GM21717 (cell line): ENCODE measurements around the gene SLC35F1.
"Not testable (repeated sequence)": the region's sequence is repeated elsewhere in the genome, so short reads cannot be mapped to it uniquely, and the experiment has no call there.

Experiments
- ATAC-seq: cut with Tn5 transposase; IDR thresholded peaks from one replicate; pipeline ENCODE4 v1.9.1; 2021; ENCODE audit warnings: mild to moderate bottlenecking, moderate library complexity; ENCODE audit not compliant: unreplicated experiment

The SLC35F1 gene

GRCh38 chr6:117906958-117907600, at the start of gene SLC35F1:
Gene SLC35F1 (plus strand): TSS chr6:117907264.
- peak; percentile 57 for ATAC-seq

- not testable (repeated sequence) for ATAC-seq
Observed at GRCh38 chr6:117858601-117859000, 48.5 kb upstream of the SLC35F1 start.

DNA sequence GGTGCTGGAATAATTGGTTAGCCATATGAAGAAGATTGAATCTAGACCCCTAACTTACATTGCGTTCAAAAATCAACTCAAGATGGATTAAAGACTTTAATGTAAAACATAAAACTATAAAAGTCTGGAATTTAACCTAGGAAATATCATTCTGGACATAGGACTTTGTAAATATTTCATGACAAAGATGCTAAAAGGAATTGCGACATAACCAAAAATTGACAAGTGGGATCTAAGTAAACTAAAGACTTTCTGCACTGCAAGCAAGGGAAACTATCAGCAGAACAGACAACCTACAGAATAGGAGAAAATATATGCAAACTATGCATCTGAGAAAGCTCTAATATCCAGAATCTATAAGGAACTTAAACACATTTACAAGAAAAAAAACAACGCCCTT, 45.5 kb upstream of the SLC35F1 start:
- ATAC-seq: no peak

- ATAC-seq: no peak
Observed at GRCh38 chr6:117866561-117866960, 40.5 kb upstream of the SLC35F1 start.

DNA sequence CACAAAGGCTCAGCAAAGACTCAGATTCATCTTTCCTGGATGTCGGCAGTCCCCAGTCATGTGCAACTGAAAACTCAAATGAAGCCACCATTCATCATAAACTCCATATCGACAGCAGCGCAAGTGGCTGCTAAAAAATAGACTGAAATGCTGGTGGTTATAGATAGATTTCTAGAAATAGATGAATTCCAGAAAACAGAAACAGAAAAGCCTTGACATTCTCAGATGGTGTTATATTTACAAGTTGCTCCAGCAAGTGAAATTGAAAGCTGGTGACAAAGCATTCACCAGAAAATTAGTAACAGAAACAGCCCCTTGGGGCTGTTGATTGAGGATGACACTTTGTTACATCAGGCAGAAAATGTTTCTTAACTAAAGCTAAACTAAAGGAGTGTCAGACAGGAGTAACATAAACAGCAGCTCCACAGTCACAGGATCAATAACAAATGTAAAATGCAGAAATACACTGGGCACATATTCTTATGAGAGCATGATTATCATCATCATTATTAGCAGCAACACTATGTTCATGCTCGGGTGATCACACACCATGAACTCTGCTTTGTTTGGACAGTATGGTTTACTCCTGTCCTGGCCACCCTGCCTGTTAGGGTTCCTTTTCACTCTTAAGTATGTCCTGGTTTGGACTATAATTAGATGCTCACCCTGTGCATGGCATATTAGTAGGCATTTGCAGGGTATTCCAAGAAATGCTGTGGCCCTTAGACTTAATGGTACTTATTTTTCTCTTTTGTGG, 36.4 kb upstream of the SLC35F1 start:
- ATAC-seq: peak; percentile 92

- ATAC-seq: no peak
Observed at GRCh38 chr6:117880824-117881223, 26.2 kb upstream of the SLC35F1 start.

GRCh38 chr6:117890172-117890571, 16.9 kb upstream of the SLC35F1 start:
- no peak for ATAC-seq

- peak; percentile 51 for ATAC-seq
Observed at GRCh38 chr6:117906507-117906957, 532 bp upstream of the SLC35F1 start.

- ATAC-seq: no peak
Observed at GRCh38 chr6:117907601-117908245, 659 bp downstream of the SLC35F1 start.

DNA sequence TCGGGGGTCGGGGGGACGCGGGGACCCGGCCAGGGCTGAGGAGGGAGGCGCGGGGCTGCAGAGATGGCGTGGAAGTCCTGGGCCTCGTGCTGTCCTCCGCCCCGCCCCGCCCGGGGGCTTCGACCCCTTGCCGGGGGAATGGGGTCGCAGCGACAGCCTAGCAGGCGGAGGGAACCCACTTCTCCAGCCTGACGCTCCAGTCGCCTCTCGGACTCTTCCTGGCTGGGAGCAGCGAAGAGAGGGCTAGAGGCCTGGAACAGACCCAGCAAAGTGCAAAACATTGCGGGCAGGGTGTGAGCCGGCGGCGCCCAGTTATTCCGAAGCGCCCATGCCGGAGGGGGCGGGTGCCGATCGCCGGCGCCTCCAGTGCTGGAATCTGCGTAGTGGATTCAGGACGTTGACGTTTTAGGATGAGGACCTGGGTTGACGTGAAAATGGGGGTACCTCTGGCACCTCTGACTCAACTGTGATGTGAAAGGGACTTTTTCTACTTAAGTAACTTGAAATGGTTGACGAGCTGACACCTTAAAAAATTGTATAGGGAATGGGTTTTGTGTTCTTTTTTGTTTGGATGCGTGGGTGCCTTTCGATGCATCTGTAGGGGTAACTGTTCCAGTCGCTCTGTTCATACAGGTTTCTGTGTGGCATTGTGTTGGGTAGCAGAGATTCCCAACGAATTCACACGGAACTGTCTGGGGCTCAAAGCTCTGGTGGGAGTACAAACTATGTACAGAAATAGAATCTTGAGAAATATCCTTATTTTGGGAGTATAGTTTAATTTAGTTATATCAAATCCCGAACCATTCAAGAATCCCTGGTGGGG, 1.4 kb downstream of the SLC35F1 start:
- ATAC-seq: no peak

DNA sequence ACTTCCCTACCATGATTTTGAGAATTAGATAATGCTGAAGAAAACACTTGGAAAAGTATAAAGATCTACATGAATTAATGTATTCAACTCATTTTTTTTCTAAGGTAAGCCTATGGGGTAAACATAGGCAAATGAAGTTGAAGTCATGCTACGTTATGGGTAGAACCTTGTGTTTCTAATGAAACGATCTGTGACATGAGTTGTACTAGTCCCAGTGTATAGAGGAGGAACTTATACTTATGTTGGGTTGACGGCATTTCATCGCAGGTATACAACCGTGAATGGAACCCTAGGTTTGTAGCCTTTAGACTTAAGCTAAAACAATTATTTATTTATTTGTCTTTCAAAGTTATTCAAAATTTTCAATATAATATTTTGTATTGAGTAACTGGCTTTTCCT, 2.6 kb downstream of the SLC35F1 start:
- ATAC-seq: no peak

- no peak for ATAC-seq
Observed at GRCh38 chr6:117910549-117910948, 3.5 kb downstream of the SLC35F1 start.

GRCh38 chr6:117911150-117911549, 4.1 kb downstream of the SLC35F1 start:
- ATAC-seq: no peak

GRCh38 chr6:117911660-117912059, 4.6 kb downstream of the SLC35F1 start:
- no peak for ATAC-seq

- ATAC-seq: no peak
Observed at GRCh38 chr6:117915846-117916245, 8.8 kb downstream of the SLC35F1 start.

DNA sequence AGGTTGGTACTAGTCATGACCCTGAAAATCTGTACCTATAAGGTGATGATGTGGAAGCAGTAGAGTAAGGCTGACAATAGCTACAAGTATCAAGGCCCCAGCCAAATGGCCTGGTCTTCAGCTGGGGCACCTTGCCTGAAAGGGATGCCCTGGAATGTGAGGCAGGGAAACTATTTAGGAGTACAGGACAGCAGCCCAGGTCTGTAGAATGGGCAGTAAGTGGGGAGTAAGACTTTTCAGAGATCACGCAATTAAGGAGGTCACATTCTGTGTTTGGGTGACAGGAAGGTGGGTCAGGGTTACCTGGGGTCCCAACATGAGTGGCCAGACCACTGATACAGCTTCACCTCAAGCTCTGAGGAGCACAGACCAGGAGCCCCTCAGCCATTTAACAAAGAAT, 9.4 kb downstream of the SLC35F1 start:
- ATAC-seq: no peak

- ATAC-seq: no peak
Observed at GRCh38 chr6:117917176-117917575, 10.1 kb downstream of the SLC35F1 start.

DNA sequence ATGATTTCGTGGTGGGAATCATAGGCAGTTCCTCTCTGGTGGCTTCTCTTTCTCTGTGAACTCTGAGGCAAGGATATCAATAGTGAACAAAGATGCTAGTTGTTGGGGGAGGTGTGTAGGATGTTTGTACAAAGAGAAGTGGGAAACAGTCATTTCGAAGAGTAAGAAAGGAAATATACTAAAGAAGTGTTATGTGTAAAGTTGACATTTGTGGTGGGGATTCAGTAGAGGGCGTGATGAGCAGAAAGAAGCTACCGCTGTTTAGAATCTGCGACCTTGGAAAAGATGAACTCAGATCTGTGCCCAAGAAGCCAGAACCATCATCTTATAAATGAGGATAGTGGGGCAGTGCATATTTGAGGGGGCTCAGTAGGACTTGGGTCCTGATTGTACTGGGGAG, 11.4 kb downstream of the SLC35F1 start:
- ATAC-seq: no peak

- ATAC-seq: no peak
Observed at GRCh38 chr6:117919275-117919674, 12.2 kb downstream of the SLC35F1 start.

GRCh38 chr6:117919775-117920729, 13.0 kb downstream of the SLC35F1 start:
- ATAC-seq: no peak
